Muscle of leg (tissue), 11 donors: ENCODE data around the gene SLC6A12. TPM values are rescaled to one million over a fixed set of nuclear protein-coding genes. Genes with fewer than 3 reads are reported as not detected.

Experiments used
- DNase-seq: peaks from one replicate; pipeline ENCODE4 v3.0.0; 2013
- H3K27ac ChIP-seq: one replicate; pipeline ENCODE4 v1.5.1; 2013; ENCODE audit warnings: mild to moderate bottlenecking, low read length, control low read depth
- H3K27me3 ChIP-seq: one replicate; pipeline ENCODE4 v1.6.1; 2013; ENCODE audit warnings: low read length; ENCODE audit not compliant: control insufficient read depth, insufficient read depth
- H3K36me3 ChIP-seq: one replicate; pipeline ENCODE4 v1.6.1; 2013; ENCODE audit warnings: low read length; ENCODE audit not compliant: control insufficient read depth, insufficient read depth
- H3K4me1 ChIP-seq: one replicate; pipeline ENCODE4 v1.6.1; 2013; ENCODE audit warnings: low read length; ENCODE audit not compliant: control insufficient read depth, insufficient read depth
- H3K4me3 ChIP-seq: one replicate; pipeline ENCODE4 v1.5.1; 2013; ENCODE audit warnings: low read length, control low read depth
- H3K9me3 ChIP-seq: replicated peaks from 2 replicates; pipeline ENCODE4 v1.6.1; 2013; ENCODE audit warnings: low read depth, low read length; ENCODE audit not compliant: control insufficient read depth
- WGBS: methylation state at CpG from one replicate; pipeline ENCODE4 v1.1.5; 2013; ENCODE audit warnings: missing lambda C conversion rate; ENCODE audit not compliant: insufficient coverage; 5-methylcytosine and 5-hydroxymethylcytosine counted together
- polyA plus RNA-seq, 8 donors: library from polyadenylated mRNA; unstranded; fragments of 120-200 nt; gene quantifications; one replicate each; pipeline versions ENCODE4 v1.2.1 to v1.2.3, GENCODE V29; 2013; ENCODE audit warnings: inconsistent platforms in 1 of 8, low replicate concordance in 1 of 8; ENCODE audit not compliant: insufficient read length in 8 of 8, insufficient read depth in 1 of 8
- total RNA-seq: library from RNA; stranded (reverse); fragments of 120-200 nt; gene quantifications from one replicate; pipeline ENCODE4 v1.2.4, GENCODE V29; 2013

SLC6A12 gene
- total and polyA plus RNA-seq, 9 donors: 0.25 to 1.6 (median 0.40) TPM

DNA sequence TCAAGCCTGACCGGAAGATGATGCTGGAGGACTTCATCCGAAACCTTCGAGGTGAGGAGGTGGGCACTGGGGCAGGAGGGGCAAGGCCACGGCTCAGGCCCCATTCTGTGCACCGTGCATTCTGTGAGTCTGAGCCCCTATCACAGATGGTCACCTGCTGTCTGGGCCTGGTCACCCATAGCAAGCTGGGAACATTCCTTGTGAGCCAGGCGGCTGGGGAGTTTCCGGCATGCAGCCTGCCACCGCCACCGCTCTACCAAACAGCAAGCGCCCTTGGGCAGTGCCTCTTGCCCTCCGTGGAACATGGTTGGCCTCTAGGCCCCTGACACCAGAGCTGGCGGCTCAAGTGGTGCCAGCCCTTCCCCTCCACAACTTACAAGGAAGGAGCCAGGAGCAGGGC, 56.3 kb downstream of the SLC6A12 start:
- WGBS: 90% methylated on average over 12 of the region's 12 CpGs

DNA sequence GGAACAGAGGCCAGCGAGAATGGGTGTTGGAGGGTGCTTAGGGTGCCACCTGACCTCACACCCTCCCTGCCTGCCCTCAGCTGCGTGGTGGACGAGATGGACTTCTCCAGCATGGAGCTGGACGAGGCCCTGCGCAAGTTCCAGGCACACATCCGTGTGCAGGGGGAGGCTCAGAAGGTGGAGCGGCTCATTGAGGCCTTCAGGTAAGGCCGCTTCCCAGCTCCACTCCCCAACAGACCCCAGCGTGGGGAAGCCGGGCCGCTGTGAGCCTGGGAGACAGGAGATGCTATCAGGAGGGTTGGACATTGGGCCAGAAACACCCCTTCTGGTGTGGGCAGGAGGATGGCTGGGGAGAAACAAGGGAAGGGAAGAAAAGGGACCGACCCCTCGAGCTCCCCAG, 57.0 kb downstream of the SLC6A12 start:
- H3K27me3 ChIP-seq: peaks cover 10% of the 10 kb centered on the region
- no peak for DNase-seq
- 92% methylated on average over 4 of the region's 13 CpGs for WGBS
- no peaks in the 10 kb centered on the region for H3K9me3 ChIP-seq
- peaks cover 8% of the 10 kb centered on the region for H3K4me1 ChIP-seq
- no peaks in the 10 kb centered on the region for H3K36me3 ChIP-seq
- no peak overlapping the region for H3K27ac ChIP-seq
- no peak overlapping the region for H3K4me3 ChIP-seq

More for the DNA sequence above, 56.3 kb downstream of the SLC6A12 start:
- Histone ChIP-seq H3K36me3 (no peaks in the 10 kb centered on the region), H3K27ac (no peak overlapping the region), H3K4me3 (no peak overlapping the region), H3K4me1 (peaks cover 8% of the 10 kb centered on the region), H3K9me3 (no peaks in the 10 kb centered on the region), H3K27me3 (peaks cover 7% of the 10 kb centered on the region)
- no peak for DNase-seq

GRCh38 chr12:155646-156045, 58.3 kb downstream of the SLC6A12 start:
- 72% methylated on average over 7 of the region's 8 CpGs for WGBS
- no peaks in the 10 kb centered on the region for H3K9me3 ChIP-seq
- DNase-seq: no peak
- no peak overlapping the region for H3K4me3 ChIP-seq
- H3K27ac ChIP-seq: no peak overlapping the region
- H3K27me3 ChIP-seq: peaks cover 7% of the 10 kb centered on the region
- H3K4me1 ChIP-seq: peaks cover 8% of the 10 kb centered on the region
- H3K36me3 ChIP-seq: no peaks in the 10 kb centered on the region

GRCh38 chr12:155006-155405, 59.0 kb downstream of the SLC6A12 start:
- Histone ChIP-seq H3K4me3 (no peak overlapping the region), H3K36me3 (no peaks in the 10 kb centered on the region), H3K4me1 (peaks cover 8% of the 10 kb centered on the region), H3K27ac (no peak overlapping the region), H3K27me3 (peaks cover 7% of the 10 kb centered on the region), H3K9me3 (no peaks in the 10 kb centered on the region)
- 78% methylated on average over 4 of the region's 9 CpGs for WGBS
- no peak for DNase-seq

DNA sequence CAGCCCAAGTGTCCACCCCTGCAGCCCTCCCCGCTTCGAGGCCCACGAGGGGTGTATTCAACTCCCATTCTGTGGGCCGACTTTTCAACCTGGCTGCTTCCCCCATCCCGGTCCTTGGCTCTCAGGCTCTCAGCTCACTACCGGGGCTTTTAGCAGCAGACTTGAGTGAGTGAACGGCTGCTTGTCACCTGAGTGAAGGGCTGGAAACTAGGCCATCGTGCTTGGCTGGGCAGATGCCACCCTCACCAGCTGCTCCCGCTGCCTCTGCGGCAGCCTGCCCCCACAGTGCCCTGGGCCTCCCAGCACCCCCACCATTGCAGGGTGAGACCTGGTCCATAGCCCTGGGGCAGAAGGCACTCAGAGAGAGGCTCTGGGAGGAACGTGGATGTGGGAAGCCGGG, 59.9 kb downstream of the SLC6A12 start:
- H3K4me1 ChIP-seq: peaks cover 8% of the 10 kb centered on the region
- peaks cover 7% of the 10 kb centered on the region for H3K27me3 ChIP-seq
- H3K9me3 ChIP-seq: no peaks in the 10 kb centered on the region
- WGBS: 63% methylated on average over 12 of the region's 12 CpGs
- H3K27ac ChIP-seq: no peak overlapping the region
- H3K4me3 ChIP-seq: no peak overlapping the region
- no peaks in the 10 kb centered on the region for H3K36me3 ChIP-seq
- no peak for DNase-seq

DNA sequence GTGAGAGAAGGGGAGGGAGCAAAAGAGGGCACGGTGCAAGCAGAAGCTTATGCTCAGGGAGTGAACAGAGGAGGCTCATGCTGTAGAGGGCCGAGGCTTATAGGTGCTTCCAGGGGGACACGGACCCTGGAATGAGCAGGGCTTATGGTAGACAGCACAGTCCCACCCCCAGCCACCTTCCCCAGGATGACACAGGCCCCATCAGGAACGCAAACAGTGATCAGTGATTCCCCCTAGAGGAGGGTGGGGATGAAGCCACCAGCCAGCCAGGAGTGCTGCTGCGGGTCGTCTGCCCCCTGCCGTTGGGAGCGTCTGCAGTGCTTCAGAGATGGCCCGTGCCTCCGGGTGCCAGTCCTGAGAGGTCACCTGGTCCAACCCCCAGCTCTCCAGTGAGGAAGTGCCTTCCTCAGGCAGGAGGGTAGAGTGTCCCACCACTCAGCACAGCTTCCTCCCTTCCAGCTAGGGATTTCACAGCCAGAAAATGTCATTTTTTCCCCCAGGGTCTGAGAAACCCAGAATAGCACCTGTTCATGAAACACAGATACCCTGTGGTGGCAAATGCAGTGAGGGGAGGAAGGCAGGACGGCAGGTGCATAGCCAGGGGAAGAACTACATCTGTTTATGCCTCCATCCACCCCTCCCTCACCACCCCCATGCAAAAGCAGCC, 60.7 kb downstream of the SLC6A12 start:
- H3K36me3 ChIP-seq: no peaks in the 10 kb centered on the region
- 40% methylated on average over 1 of the region's 11 CpGs for WGBS
- peaks cover 8% of the 10 kb centered on the region for H3K4me1 ChIP-seq
- peaks cover 7% of the 10 kb centered on the region for H3K27me3 ChIP-seq
- no peak overlapping the region for H3K4me3 ChIP-seq
- DNase-seq: peak; percentile 47
- H3K27ac ChIP-seq: no peak overlapping the region
- H3K9me3 ChIP-seq: no peaks in the 10 kb centered on the region

GRCh38 chr12:152440-152839, 61.5 kb downstream of the SLC6A12 start:
- no peak overlapping the region for H3K27ac ChIP-seq
- H3K36me3 ChIP-seq: no peaks in the 10 kb centered on the region
- WGBS: 83% methylated on average over 1 of the region's 3 CpGs
- peaks cover 7% of the 10 kb centered on the region for H3K27me3 ChIP-seq
- DNase-seq: no peak
- no peak overlapping the region for H3K4me3 ChIP-seq
- H3K4me1 ChIP-seq: peaks cover 9% of the 10 kb centered on the region
- H3K9me3 ChIP-seq: no peaks in the 10 kb centered on the region

GRCh38 chr12:151579-151978, 62.4 kb downstream of the SLC6A12 start:
- 70% methylated on average over 3 of the region's 5 CpGs for WGBS
- Histone ChIP-seq H3K4me1 (peaks cover 10% of the 10 kb centered on the region), H3K27ac (no peak overlapping the region), H3K27me3 (peaks cover 5% of the 10 kb centered on the region), H3K9me3 (no peaks in the 10 kb centered on the region), H3K4me3 (no peak overlapping the region), H3K36me3 (no peaks in the 10 kb centered on the region)
- DNase-seq: no peak

- Histone ChIP-seq H3K27me3 (peaks cover 7% of the 10 kb centered on the region), H3K9me3 (no peaks in the 10 kb centered on the region), H3K27ac (no peak overlapping the region), H3K4me3 (no peak overlapping the region), H3K4me1 (peaks cover 17% of the 10 kb centered on the region), H3K36me3 (no peaks in the 10 kb centered on the region)
- no peak for DNase-seq
- 75% methylated on average over 6 of the region's 18 CpGs for WGBS
Measured at GRCh38 chr12:148676-149416, 65.1 kb downstream of the SLC6A12 start.

GRCh38 chr12:147242-147641, 66.7 kb downstream of the SLC6A12 start:
- Histone ChIP-seq H3K27ac (no peak overlapping the region), H3K4me1 (peaks cover 9% of the 10 kb centered on the region), H3K27me3 (peaks cover 6% of the 10 kb centered on the region), H3K9me3 (no peaks in the 10 kb centered on the region), H3K36me3 (no peaks in the 10 kb centered on the region), H3K4me3 (no peak overlapping the region)
- 89% methylated on average over 9 of the region's 9 CpGs for WGBS
- no peak for DNase-seq
